HG03460 (cell line): ENCODE results near the gene BHLHE23.
"Not testable (repeated sequence)": the region's sequence is repeated elsewhere in the genome, so short reads cannot be mapped to it uniquely, and the experiment has no call there.

ENCODE experiments used
- ATAC-seq: cut with Tn5 transposase; IDR thresholded peaks from one replicate; pipeline ENCODE4 v1.9.1; 2021; ENCODE audit not compliant: unreplicated experiment

BHLHE23 gene

GRCh38 chr20:62962221-62962879, 44.4 kb downstream of the BHLHE23 start:
- no peak for ATAC-seq

- no peak for ATAC-seq
Measured at GRCh38 chr20:62961799-62962198, 45.0 kb downstream of the BHLHE23 start.

GRCh38 chr20:62961310-62961783, 45.4 kb downstream of the BHLHE23 start:
- no peak for ATAC-seq

GRCh38 chr20:62960446-62961309, 46.1 kb downstream of the BHLHE23 start:
- not testable (repeated sequence) for ATAC-seq

DNA sequence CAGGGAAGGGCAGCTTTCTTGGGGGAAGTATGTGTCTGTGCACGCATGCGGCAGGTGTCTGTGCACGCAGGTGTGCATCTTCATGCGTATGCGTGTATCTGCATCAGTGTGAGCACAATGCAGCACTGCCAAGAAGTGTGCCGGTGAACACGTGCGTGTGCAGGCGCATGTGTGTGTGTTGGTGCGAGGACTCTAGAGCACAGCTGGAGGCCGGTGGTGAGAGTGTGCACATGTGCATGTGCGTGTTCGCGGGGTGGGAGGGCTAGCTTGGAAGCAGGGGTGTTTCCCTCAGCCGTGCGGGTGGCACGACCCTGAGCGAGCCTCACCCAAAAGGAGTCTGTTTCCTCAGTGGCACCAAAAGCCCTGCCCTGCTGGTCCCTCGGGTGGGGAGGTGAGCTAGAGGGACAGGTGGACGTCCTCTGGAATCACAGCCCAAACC, 46.7 kb downstream of the BHLHE23 start:
- no peak for ATAC-seq

- no peak for ATAC-seq
Measured at GRCh38 chr20:62959101-62959971, 47.4 kb downstream of the BHLHE23 start.

- ATAC-seq: no peak
Measured at GRCh38 chr20:62958388-62959100, 48.2 kb downstream of the BHLHE23 start.

DNA sequence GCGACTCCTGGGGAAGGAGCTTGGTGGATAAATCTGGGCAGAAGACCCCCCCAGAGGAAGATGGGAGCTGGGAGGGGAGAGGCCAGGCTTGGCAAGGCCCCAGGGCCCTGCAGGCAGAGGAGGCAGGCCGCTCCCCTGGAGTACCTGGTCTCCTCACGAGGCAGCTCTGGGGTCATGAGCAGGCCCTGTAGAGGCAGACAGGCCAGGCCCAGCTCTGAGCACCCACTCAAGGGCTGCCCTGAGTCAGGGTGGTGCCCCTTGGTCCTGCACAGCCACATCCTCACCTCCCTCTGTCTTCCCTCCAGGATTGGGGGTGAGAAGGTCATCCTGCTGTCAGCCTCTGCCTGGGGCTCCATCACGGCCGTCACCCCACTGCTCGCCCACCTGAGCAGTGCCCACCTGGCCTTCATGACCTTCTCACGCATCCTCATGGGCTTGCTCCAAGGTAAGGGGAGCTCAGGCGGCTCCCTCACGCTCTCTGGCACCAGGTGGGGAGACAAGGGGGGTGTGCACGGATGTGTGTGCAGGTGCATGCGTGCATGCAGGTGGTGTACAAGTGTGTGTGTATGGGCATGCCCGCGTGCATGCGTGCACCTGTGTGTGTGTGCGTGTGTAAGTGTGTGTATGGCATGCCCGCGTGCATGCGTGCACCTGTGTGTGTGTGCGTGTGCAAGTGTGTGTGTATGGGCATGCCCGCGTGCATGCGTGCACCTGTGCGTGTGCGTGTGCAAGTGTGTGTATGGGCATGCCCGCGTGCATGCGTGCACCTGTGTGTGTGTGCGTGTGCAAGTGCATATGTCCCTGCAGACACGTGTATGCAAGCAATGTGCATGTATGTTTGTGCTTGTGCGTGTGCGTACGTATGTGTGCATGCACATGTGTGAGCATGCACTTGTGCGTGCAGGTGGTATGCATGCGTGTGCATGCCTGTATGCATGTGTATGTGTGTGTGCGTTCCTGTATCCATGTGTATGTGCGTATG, 49.3 kb downstream of the BHLHE23 start:
- no peak for ATAC-seq

DNA sequence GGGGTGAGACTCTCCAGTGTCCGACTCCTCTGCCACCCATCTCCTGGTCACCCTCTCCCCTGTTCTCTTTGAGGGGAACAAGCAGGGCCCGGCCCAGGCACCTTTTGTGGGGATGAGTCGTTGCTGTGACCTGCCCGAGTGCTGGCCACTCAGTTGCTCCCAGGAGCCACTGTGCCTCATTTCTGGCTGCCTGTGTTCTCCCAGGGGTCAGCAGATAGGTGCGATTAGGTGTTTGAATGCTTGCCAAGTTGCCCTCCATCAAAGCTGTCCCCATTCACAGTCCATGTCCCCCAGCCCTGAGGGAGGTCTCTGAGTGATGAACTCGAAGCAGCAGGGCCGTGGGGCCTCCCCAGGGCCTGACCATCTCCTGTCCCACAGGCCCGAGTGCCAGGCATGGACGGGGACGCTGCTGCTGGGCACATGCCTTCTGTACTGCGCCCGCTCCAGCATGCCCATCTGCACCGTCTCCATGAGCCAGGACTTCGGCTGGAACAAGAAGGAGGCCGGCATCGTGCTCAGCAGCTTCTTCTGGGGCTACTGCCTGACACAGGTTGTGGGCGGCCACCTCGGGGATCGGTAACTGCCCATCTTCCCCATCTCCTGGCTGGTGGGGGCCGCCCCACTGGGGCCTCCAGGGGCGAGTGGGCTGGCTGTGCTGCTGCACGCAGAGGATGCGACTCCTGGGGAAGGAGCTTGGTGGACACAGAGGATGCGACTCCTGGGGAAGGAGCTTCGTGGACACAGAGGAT, 50.2 kb downstream of the BHLHE23 start:
- no peak for ATAC-seq
